ENCODE measurements around the gene ADORA1. TPM values are rescaled to one million over a fixed set of nuclear protein-coding genes. Genes with fewer than 3 reads are reported as not detected.

The ADORA1 gene
- total RNA-seq, 4 donors from 2014 or later, result 1.3 to 5.6 TPM; not detected in 2

DNA sequence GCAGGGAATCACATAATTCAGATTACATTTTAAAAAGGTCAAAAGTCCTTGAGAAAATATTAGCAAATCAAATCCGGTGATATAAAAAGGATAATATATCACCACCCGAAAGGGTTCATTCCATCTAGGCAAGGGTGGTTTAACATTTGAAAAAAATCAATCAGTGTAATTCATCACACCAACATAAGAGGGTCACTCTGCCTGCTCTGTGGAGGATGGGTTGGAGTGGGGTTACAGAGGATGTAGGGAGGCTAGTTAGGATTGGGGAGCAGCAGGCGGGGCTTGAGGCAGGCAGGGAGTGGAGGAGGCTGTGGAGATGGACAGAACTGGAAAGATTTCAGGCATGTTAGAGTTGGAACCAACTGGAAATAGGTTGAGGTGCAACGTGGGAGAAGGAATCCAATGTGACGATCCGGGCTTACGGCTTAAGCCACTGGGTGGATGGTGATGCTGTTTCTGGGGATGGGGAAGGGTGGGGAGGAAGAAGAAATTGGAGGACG is 12.5 kb downstream of the ADORA1 start:
- Histone ChIP-seq H3K9me3 (no peaks in the 10 kb centered on the region), H3K27ac (no peak overlapping the region), H3K4me1 (peaks cover 0 to 7% (median 3%) of the 10 kb centered on the region in 4 donors), H3K27me3 (no peaks in the 10 kb centered on the region), H3K4me3 (no peak overlapping the region), H3K36me3 (no peaks in the 10 kb centered on the region)
- in situ Hi-C loops (cut with MboI; ENCODE audit: low pct_ligation_motif_present in 1 of 4, low pct_unique_long_range_greater_than_20kb in 1 of 4, low sequenced_read_pairs in 3 of 4) (no loop called here), intact Hi-C loops (cut with DNase I; ENCODE audit: low total_unique reads) (no loop called here)
- WGBS, 2 donors (ENCODE audit: low coverage in 1 of 2), result 80 to 87% methylated on average over 8 of the region's 8 CpGs
- DNase-seq, result no peak
- TF ChIP-seq, protein P1, sequence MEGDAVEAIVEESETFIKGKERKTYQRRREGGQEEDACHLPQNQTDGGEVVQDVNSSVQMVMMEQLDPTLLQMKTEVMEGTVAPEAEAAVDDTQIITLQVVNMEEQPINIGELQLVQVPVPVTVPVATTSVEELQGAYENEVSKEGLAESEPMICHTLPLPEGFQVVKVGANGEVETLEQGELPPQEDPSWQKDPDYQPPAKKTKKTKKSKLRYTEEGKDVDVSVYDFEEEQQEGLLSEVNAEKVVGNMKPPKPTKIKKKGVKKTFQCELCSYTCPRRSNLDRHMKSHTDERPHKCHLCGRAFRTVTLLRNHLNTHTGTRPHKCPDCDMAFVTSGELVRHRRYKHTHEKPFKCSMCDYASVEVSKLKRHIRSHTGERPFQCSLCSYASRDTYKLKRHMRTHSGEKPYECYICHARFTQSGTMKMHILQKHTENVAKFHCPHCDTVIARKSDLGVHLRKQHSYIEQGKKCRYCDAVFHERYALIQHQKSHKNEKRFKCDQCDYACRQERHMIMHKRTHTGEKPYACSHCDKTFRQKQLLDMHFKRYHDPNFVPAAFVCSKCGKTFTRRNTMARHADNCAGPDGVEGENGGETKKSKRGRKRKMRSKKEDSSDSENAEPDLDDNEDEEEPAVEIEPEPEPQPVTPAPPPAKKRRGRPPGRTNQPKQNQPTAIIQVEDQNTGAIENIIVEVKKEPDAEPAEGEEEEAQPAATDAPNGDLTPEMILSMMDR (IDR thresholded peaks at IDR 0.05), result no peak
- no peak for TF ChIP-seq EP300 (IDR thresholded peaks at IDR 0.05; ENCODE audit: low read depth)
- no peak for TF ChIP-seq POLR2AphosphoS5 (IDR thresholded peaks at IDR 0.05)
- TF ChIP-seq POLR2A (IDR thresholded peaks at IDR 0.05), result no peak

DNA sequence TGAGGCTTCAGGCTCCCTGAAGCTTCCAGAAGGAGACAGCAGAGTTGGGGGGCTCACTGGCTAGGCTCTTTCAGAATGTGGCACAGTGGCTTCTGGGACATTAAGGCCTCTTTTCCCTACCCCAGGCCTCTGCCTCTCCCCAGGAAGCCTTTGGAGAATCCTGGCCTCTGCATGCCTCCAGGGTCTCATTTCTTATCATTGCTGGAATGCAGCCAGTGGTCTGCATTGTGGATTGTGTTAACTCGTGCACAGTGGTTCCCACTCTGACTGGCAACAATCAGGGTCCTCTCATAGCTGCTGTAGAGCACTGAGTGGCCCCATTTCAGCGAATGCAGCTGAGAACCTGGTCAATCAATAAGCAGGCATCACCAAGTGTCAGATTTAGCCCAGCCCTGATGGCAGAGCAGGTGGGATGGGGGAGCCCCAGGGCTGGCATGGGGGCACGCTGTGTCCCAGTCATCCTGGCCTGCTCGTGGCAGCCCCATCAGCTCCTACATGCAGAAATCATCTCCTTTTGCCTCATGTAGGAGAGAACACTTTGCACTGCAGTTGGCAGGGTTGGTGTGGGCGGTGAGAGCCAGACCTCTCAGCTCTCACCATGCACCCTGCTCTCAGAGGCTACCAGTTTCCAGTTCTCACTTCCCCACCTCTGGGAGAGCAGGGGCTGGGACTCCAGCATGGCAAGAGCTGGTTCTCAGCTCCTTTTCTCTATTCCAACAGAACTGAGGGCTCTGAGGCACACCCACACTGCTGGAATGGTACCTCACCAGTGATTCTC is 13.4 kb downstream of the ADORA1 start:
- H3K27me3 ChIP-seq, result no peaks in the 10 kb centered on the region
- no peak overlapping the region for H3K4me3 ChIP-seq
- in situ Hi-C loops (cut with MboI; ENCODE audit: low pct_ligation_motif_present in 1 of 4, low pct_unique_long_range_greater_than_20kb in 1 of 4, low sequenced_read_pairs in 3 of 4) (no loop called here), intact Hi-C loops (cut with DNase I; ENCODE audit: low total_unique reads) (no loop called here)
- no peak for DNase-seq
- WGBS, 2 donors (ENCODE audit: low coverage in 1 of 2), result 57 to 60% methylated on average over 1 to 5 of the region's 5 CpGs
- no peaks in the 10 kb centered on the region for H3K36me3 ChIP-seq
- H3K27ac ChIP-seq, result no peak overlapping the region
- no peaks in the 10 kb centered on the region for H3K9me3 ChIP-seq
- H3K4me1 ChIP-seq, result peaks cover 0 to 4% (median 1%) of the 10 kb centered on the region in 4 donors
- TF ChIP-seq POLR2AphosphoS5 (IDR thresholded peaks at IDR 0.05), result no peak
- TF ChIP-seq, protein P1 (IDR thresholded peaks at IDR 0.05), result no peak
- no peak for TF ChIP-seq POLR2A (IDR thresholded peaks at IDR 0.05)
- TF ChIP-seq EP300 (IDR thresholded peaks at IDR 0.05; ENCODE audit: low read depth), result no peak

DNA sequence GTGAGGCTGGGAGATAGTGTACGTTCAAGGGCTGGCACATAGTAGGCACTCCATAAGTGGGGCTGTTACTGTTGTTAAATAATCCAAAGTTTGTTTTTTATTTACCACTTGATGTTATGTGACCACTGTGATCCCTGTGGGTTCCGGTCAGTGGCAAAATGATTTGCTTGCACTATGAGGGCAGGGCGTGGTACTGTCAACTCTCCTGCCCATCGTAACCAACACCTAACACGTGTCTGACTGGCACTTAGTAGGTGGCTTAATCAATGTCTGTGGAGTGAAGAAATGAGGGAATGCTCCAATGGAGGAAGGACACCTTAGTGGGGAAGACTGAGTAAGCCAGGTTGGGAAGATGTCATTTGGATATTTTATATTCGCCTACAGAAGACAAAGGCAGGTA is 14.6 kb downstream of the ADORA1 start:
- Histone ChIP-seq H3K4me1 (no peaks in the 10 kb centered on the region), H3K27me3 (no peaks in the 10 kb centered on the region), H3K27ac (no peak overlapping the region), H3K36me3 (no peaks in the 10 kb centered on the region), H3K4me3 (no peak overlapping the region), H3K9me3 (no peaks in the 10 kb centered on the region)
- intact Hi-C loops (cut with DNase I; ENCODE audit: low total_unique reads) (no loop called here), in situ Hi-C loops (cut with MboI; ENCODE audit: low pct_ligation_motif_present in 1 of 4, low pct_unique_long_range_greater_than_20kb in 1 of 4, low sequenced_read_pairs in 3 of 4) (no loop called here)
- no peak for TF ChIP-seq POLR2A (IDR thresholded peaks at IDR 0.05)
- TF ChIP-seq EP300 (IDR thresholded peaks at IDR 0.05; ENCODE audit: low read depth), result no peak
- TF ChIP-seq POLR2AphosphoS5 (IDR thresholded peaks at IDR 0.05), result no peak
- TF ChIP-seq, protein P1 (IDR thresholded peaks at IDR 0.05), result no peak
- DNase-seq, result no peak
- 79 to 94% methylated on average over 2 to 6 of the region's 6 CpGs for WGBS, 2 donors (ENCODE audit: low coverage in 1 of 2)

DNA sequence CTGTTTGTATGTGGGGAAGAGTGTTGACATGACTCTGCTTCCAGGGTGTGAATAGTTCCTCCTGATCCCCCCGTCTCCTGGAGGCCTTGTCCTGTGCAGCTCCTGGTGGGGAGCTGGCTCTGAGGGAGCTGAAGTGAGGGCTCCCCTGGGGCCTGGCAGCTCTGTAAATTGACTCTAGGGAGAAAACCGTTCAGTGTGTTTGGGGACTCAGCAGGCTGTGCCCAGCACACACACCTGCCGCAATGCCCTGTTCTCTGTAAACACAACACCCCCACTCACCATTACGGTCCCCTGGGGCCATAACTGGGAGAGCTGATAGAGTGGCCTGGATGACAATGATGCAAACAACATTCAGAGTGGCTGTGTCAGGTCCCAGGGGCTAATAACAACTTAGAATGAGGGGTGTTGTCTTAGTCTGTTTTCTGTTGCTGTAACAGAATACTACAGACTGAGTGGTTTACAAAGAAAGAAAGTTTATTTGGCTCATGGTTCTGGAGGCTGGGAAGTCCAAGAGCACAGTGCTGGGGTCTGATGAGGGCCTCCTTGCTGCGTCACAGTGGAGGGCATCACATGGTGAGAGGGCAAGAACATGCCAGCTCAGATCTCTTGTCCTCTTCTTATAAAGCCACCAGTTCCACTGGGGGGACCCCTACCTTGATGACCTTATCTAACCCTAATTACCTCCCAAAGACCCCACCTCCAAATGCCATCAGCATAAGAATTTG is 15.3 kb downstream of the ADORA1 start:
- intact Hi-C loops (cut with DNase I; ENCODE audit: low total_unique reads) (no loop called here), in situ Hi-C loops (cut with MboI; ENCODE audit: low pct_ligation_motif_present in 1 of 4, low pct_unique_long_range_greater_than_20kb in 1 of 4, low sequenced_read_pairs in 3 of 4) (no loop called here)
- no peak overlapping the region for H3K4me3 ChIP-seq
- H3K27me3 ChIP-seq, result no peaks in the 10 kb centered on the region
- no peaks in the 10 kb centered on the region for H3K4me1 ChIP-seq
- DNase-seq, result no peak
- H3K9me3 ChIP-seq, result no peaks in the 10 kb centered on the region
- 60% methylated on average over 5 of the region's 5 CpGs; no CpG with 5 or more reads in 1 of the 2 donors for WGBS, 2 donors (ENCODE audit: low coverage in 1 of 2)
- H3K27ac ChIP-seq, result no peak overlapping the region
- no peak for TF ChIP-seq EP300 (IDR thresholded peaks at IDR 0.05; ENCODE audit: low read depth)
- TF ChIP-seq, protein P1 (IDR thresholded peaks at IDR 0.05), result no peak
- TF ChIP-seq POLR2AphosphoS5 (IDR thresholded peaks at IDR 0.05), result no peak
- no peak for TF ChIP-seq POLR2A (IDR thresholded peaks at IDR 0.05)
- H3K36me3 ChIP-seq, result no peaks in the 10 kb centered on the region

Measured in transverse colon (tissue), 4 donors.